PFSK-1 (cell line): ENCODE measurements around the gene CAPN10.

ENCODE experiments used
- POLR2AphosphoS5 ChIP-seq: IDR thresholded peaks from 2 replicates; pipeline ENCODE4 v1.6.1; 2012; ENCODE audit warnings: low read depth, mild to moderate bottlenecking, control low read depth, low read length, moderate library complexity
- TF ChIP-seq, protein P1 (sequence below), 2 experiments: IDR thresholded peaks; 2 replicates each; pipeline versions ENCODE4 v1.6.1 to v1.8.0; 2011 to 2012; ENCODE audit warnings: low read depth in 2 of 2, low read length in 2 of 2, control low read depth in 1 of 2, inconsistent platforms in 1 of 2, mild to moderate bottlenecking in 1 of 2, moderate library complexity in 1 of 2; ENCODE audit not compliant: insufficient read depth in 1 of 2

DNA sequence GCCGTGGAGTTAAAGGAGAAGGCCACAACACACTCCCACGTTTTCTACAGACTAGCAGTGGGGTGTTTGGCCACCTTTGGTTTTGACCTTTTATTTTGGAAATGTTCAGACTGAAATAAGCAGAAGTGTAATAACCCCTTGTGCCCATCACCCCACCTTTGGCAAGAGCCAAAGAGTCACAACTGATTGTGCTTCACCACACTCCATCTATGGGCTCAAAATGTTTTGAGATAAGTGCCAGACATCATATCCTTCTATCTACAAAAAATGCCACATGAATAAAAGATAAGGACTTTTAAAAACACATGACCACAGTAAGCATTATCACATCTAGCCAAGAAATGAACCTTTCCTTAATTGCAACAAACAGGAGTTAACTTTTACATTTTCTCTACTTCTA lies 28.9 kb downstream of the CAPN10 start:
- TF ChIP-seq POLR2AphosphoS5: no peak
- TF ChIP-seq, protein P1, sequence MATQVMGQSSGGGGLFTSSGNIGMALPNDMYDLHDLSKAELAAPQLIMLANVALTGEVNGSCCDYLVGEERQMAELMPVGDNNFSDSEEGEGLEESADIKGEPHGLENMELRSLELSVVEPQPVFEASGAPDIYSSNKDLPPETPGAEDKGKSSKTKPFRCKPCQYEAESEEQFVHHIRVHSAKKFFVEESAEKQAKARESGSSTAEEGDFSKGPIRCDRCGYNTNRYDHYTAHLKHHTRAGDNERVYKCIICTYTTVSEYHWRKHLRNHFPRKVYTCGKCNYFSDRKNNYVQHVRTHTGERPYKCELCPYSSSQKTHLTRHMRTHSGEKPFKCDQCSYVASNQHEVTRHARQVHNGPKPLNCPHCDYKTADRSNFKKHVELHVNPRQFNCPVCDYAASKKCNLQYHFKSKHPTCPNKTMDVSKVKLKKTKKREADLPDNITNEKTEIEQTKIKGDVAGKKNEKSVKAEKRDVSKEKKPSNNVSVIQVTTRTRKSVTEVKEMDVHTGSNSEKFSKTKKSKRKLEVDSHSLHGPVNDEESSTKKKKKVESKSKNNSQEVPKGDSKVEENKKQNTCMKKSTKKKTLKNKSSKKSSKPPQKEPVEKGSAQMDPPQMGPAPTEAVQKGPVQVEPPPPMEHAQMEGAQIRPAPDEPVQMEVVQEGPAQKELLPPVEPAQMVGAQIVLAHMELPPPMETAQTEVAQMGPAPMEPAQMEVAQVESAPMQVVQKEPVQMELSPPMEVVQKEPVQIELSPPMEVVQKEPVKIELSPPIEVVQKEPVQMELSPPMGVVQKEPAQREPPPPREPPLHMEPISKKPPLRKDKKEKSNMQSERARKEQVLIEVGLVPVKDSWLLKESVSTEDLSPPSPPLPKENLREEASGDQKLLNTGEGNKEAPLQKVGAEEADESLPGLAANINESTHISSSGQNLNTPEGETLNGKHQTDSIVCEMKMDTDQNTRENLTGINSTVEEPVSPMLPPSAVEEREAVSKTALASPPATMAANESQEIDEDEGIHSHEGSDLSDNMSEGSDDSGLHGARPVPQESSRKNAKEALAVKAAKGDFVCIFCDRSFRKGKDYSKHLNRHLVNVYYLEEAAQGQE (IDR thresholded peaks at IDR 0.05; ENCODE audit: insufficient read depth in 1 of 2, low read depth in 2 of 2, low read length in 2 of 2): no peak
